Activated CD4-positive, CD25-positive, alpha-beta regulatory T cell treated with anti-CD3 and anti-CD28 coated beads, Interleukin-2, amount 50 U/mL, for 24 hours (primary cell): Measurements from ENCODE around the gene PROSER2.
"Not testable (repeated sequence)": the region's sequence is repeated elsewhere in the genome, so short reads cannot be mapped to it uniquely, and the experiment has no call there.

Experiments
- ATAC-seq, 2 donors: fragments of 150-1000 bp; cut with Tn5 transposase; one replicate each; pipeline ENCODE4 v1.10.0; 2021; ENCODE audit warnings: mild to moderate bottlenecking in 1 of 2, moderate library complexity in 1 of 2

Gene PROSER2

DNA sequence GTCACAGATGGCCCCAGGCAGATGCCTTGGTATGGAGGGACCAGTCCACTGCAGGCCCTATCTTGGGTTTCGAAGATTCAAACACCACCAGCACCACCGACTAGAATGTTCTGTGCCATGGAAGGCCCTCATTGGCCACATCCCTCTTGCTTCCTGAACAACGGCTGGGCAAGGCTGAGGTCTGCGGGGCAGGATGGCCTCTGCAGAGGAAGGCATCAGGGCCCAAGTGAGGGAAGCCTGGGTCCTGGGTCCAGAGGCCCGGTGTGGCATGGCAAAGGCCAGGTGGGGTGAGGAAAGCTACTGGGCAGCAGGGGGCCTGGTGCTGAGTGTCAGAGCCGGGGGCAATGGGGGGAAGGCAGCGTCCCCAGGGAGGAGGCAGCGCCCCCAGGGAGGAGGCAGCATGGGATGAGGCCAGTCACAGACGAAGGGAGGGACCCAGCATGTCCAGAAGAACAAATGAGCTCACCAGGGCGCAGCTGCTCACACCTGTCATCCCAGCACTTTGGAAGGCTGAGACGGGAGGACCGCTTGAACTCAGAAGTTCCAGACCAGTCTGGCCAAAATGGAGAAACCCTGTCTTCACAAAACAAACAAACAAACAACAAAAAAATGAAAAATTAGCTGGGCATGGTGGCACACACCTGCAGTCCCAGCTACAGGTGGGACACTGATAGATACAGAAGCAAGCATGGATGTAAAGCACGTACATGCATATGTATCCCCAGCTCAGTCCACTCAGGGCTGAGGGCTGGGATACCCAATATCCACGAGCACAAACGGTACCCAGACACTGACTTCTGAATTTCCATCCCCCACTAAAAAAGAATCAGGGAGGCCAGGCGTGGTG is 64.4 kb downstream of the PROSER2 start:
- no peak for ATAC-seq

DNA sequence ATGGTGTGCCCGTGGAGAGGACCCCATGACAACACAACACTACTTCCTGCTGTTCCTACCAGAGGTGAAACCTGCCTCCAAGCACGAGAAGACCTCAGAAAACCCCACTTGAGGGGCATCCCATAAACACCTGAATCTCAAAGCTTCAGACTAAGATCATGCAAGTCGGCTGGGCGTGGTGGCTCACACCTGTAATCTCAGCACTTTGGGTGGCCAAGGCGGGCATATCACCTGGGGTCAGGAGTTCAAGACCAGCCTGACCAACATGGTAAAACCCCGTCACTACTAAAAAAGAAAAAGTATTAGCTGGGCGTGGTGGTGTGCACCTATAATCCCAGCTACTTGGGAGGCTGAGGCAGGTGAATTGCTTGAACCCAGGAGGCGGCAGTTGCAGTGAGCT is 66.1 kb downstream of the PROSER2 start:
- ATAC-seq = not testable (repeated sequence)

GRCh38 chr10:11891776-11892486 is 68.8 kb downstream of the PROSER2 start:
- ATAC-seq = no peak

GRCh38 chr10:11893749-11894278 is 70.7 kb downstream of the PROSER2 start:
- ATAC-seq = no peak

DNA sequence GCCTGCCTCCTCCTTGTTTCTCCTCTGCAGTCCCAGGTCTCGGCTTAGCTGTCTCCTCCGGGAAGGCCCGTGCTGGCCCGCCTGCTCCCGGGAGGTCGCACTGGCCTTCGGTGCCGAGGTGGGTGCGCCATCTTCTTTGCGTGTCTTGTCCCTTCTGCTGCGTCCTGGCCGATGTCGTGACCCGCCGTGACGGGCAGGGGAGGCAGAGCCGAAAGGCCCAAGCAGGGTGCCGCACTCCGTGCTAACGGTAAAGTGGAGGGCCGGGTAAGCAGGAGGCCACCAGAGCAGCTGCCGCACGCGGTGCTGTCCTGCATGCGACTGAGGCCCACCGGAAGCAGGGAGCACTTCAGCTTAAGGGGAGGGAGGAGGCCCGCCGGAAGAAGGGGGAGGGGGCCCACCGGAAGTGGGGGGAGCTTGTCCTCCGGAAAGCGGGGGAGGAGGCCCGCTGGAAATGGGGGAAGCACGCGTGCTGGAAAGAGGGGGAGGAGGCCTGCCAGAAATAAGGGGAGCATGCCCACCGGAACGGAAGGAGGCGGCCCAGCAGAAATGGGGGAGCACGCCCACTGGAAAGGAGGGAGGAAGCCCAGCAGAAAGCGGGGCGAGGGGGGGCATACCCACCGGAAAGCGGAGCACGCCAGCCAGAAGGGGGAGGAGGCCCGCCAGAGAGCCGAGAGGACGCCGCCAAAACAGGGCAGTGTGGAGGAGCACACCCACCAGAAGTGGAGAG is 71.4 kb downstream of the PROSER2 start:
- no peak for ATAC-seq

GRCh38 chr10:11895108-11895466 is 71.9 kb downstream of the PROSER2 start:
- no peak for ATAC-seq

GRCh38 chr10:11895598-11895997 is 72.4 kb downstream of the PROSER2 start:
- no peak for ATAC-seq

- no peak for ATAC-seq
Observed at GRCh38 chr10:11896549-11897200, 73.5 kb downstream of the PROSER2 start.

DNA sequence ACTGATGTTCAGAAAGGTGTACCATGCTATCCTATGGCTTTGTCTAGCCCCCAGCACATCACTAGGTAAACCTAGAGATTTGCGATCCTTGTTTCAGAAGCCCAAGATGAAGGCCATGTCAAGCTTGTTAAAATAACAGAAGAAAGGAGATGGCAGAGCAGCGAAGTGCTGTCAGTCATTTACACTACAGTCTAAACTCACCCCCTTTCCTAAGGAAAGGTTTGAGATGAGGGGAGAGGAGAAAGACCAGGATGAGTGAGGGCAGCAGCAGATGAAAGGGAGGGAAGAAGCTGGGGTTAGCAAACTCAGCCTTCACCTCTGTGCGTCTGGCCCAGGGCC is 74.8 kb downstream of the PROSER2 start:
- ATAC-seq = no peak

DNA sequence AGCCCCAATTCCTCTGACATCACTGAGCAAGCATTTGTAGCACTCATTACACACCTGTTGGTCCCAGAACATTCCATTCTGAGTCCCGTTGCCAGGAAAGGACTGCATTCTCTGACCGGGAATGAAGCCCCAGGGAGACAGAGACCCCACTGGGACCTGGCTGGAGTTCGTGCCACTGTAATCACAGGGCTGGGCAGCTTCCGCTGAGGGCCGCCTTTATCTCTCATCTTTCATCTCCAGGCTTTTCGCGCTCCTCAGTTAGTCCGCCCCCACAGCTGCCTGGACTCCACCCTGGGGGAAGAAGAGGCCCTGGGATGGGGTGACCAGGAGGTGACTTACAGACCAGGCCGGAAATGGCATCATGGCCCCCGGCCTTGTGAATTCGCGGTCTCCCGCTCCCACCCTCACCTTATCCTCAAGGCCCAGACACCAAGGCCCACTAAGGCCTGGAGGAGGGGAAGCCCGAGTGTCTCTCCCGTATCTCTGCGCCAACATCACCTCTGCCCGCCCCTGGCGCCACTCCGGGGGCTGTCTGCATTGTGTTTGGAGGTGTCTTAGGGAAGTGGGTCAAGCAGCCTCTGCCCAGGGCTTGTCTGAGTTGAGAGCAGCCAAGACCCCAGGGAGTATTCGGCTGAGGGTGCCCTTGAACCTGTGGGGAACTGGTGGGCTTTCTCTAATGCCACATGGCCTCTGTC is 75.4 kb downstream of the PROSER2 start:
- ATAC-seq = no peak

- no peak for ATAC-seq
Observed at GRCh38 chr10:11899067-11899876, 76.1 kb downstream of the PROSER2 start.

DNA sequence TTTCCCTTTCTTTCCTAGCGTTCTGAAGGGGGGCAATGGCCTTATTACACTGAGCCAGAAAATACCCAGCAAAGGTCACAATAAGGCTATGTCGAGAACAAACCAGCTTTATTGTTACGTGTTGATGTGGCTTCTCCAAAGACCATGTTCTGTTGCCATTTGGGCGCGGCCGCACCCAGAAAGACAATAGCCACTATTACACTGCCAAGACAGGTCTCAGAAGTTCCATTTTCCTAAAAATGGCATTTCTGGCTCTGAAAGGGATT is 77.8 kb downstream of the PROSER2 start:
- no peak for ATAC-seq

GRCh38 chr10:11901454-11901832 is 78.3 kb downstream of the PROSER2 start:
- no peak for ATAC-seq

DNA sequence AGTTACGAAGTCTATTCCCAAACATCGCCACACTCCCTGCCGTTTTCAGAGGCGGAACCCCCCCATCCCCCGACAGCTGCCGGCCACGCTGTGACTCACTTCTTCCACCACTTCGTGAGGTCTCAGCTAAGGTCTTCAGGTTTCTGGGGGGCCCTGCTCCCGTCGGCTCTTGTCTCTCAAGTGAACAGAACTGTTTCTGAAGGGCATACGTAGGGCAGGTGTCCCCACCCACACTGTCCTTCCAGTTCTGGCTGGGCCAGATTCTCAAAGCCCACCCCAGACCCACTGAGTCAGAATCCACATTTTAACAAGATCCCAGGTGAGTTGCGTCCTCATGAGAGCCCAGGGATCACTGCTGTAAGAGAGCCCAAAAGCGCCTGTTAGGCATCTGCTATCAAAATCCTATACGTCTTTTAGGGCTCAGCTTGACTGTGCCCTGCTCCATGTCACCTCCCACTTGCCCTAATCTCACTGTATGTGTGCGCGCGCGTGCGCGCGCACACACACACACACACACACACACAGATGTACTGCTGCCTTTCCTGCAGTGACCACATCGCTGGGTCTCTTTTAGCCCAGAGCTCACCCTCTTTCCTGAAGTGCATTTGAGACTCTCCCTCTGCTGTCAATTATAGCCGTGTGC is 78.8 kb downstream of the PROSER2 start:
- ATAC-seq = no peak

DNA sequence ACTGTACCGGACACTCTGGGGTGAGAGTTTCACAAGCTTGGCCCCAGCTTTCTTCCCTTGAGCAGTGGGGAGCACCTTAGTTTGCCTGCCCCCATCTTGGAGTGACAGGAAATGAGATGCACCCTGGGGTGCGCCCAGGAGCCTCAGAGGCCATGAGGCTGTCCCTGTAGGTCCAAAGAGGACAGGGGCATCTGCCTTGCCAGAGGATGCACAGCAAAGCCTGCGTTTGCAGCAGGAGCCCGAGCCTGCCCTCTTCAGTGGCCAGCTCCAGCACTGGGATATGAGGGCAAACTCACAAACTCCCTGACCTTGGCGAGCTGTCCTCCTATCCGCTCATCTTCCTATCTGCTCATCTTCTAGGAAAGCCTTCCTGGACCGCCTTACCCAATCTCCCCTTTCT is 79.5 kb downstream of the PROSER2 start:
- no peak for ATAC-seq

GRCh38 chr10:11906714-11907113 is 83.6 kb downstream of the PROSER2 start:
- no peak for ATAC-seq

GRCh38 chr10:11907914-11908313 is 84.8 kb downstream of the PROSER2 start:
- no peak for ATAC-seq

GRCh38 chr10:11908536-11908935 is 85.4 kb downstream of the PROSER2 start:
- ATAC-seq = no peak

DNA sequence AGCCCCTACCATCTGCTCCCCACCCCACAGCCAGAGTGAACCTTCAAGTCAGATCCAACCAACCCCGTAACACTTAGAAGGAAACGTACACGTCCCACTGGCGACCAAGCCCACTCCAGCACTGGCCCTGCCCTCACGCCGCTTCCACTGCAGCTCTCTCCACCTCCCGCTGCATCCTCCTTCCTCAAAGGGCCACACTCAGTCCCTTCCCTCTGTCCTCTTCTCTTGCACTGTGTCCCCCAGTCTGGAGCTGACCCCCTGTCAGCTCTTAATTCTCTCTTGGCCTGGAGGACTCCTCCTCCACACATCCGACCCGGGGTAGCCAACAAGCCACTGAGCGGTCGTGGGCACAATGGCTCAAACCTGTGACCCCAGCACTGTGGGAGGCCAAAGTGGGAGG is 85.8 kb downstream of the PROSER2 start:
- ATAC-seq = no peak

GRCh38 chr10:11909618-11910017 is 86.5 kb downstream of the PROSER2 start:
- ATAC-seq = no peak

- ATAC-seq = no peak
Observed at GRCh38 chr10:11910102-11910501, 86.9 kb downstream of the PROSER2 start.
